SK-N-SH (cell line): ENCODE results near the gene CIP2A. TPM values are rescaled to one million over a fixed set of nuclear protein-coding genes. Genes with fewer than 3 reads are reported as not detected.

Source experiments
- CTCF ChIA-PET: fragments of 300-600, 350-600 bp; formaldehyde crosslinking; extraction: SDS; loops from one replicate; lab custom pipeline; 2021; lab: Yijun Ruan, JAX
- POLR2A ChIA-PET: fragments of 350-600 bp; sonication (Branson Sonifier 250); formaldehyde crosslinking; extraction: SDS; loops from one replicate; lab custom pipeline; 2020; ENCODE audit warnings: antibody characterized with exemption, inconsistent platforms; lab: Yijun Ruan, JAX
- DNase-seq: peaks from one replicate; pipeline ENCODE4 v3.0.0; 2012
- H2AFZ ChIP-seq: fragments of 200-600 bp; sonication (generic); 2 replicates; pipeline ENCODE4 v1.8.1; 2016; ENCODE audit warnings: antibody characterized with exemption, mild to moderate bottlenecking, low read depth
- H3F3A ChIP-seq: fragments of 200-600 bp; sonication (generic); replicated peaks from 2 replicates; pipeline ENCODE3; 2016; ENCODE audit warnings: antibody characterized with exemption, mild to moderate bottlenecking; ENCODE audit not compliant: insufficient read depth
- H3K27ac ChIP-seq, 2 experiments: fragments of 200-500 bp in 1 of 2; fragments of 200-600 bp in 1 of 2; sonication (Bioruptor generic) in 1 of 2; sonication (generic), shearing (Covaris generic) in 1 of 2; 2 replicates each; pipeline versions ENCODE4 v1.5.1 to v1.6.1; 2014 to 2016; ENCODE audit warnings: low read depth in 2 of 2, inconsistent platforms in 1 of 2, low read length in 1 of 2, mild to moderate bottlenecking in 1 of 2, mixed read lengths in 1 of 2
- H3K27me3 ChIP-seq: fragments of 200-600 bp; sonication (generic), shearing (Covaris generic); 2 replicates; pipeline ENCODE4 v1.6.1; 2016; ENCODE audit warnings: mixed run types; ENCODE audit not compliant: insufficient read depth
- H3K36me3 ChIP-seq, 2 experiments: fragments of 200-500 bp in 1 of 2; fragments of 200-600 bp in 1 of 2; sonication (Bioruptor generic) in 1 of 2; sonication (generic) in 1 of 2; replicated peaks in 1 of 2; 2 replicates each; pipeline versions ENCODE3 to v1.5.1; 2014 to 2016; ENCODE audit warnings: low read length in 1 of 2, mild to moderate bottlenecking in 1 of 2; ENCODE audit not compliant: insufficient read depth in 2 of 2, control insufficient read depth in 1 of 2
- H3K4me1 ChIP-seq, 2 experiments: fragments of 200-500 bp in 1 of 2; fragments of 200-600 bp in 1 of 2; sonication (Bioruptor generic) in 1 of 2; sonication (generic), shearing (Covaris generic) in 1 of 2; 2 replicates each; pipeline versions ENCODE4 v1.5.1 to v1.6.1; 2014 to 2016; ENCODE audit warnings: low read depth in 1 of 2, low read length in 1 of 2, mixed run types in 1 of 2; ENCODE audit not compliant: insufficient read depth in 2 of 2, control insufficient read depth in 1 of 2
- H3K4me2 ChIP-seq: fragments of 200-600 bp; sonication (generic), shearing (Covaris generic); 2 replicates; pipeline ENCODE4 v1.6.1; 2017; ENCODE audit warnings: mixed run types
- H3K4me3 ChIP-seq, 2 experiments: fragments of 200-500 bp in 1 of 2; fragments of 200-600 bp in 1 of 2; sonication (Bioruptor generic) in 1 of 2; sonication (generic), shearing (Covaris generic) in 1 of 2; 2 replicates each; pipeline versions ENCODE4 v1.5.1 to v1.8.1; 2014 to 2016; ENCODE audit warnings: low read depth in 2 of 2, inconsistent platforms in 1 of 2, low read length in 1 of 2, mild to moderate bottlenecking in 1 of 2, mixed read lengths in 1 of 2, moderate library complexity in 1 of 2
- H3K79me2 ChIP-seq: fragments of 200-600 bp; sonication (generic); 2 replicates; pipeline ENCODE4 v1.8.1; 2017; ENCODE audit warnings: mild to moderate bottlenecking; ENCODE audit not compliant: insufficient read depth
- H3K9ac ChIP-seq: fragments of 200-600 bp; sonication (generic); 2 replicates; pipeline ENCODE4 v1.6.1; 2017; ENCODE audit warnings: mixed run types
- H3K9me2 ChIP-seq: fragments of 200-600 bp; sonication (generic); 2 replicates; pipeline ENCODE4 v1.6.1; 2017; ENCODE audit warnings: mixed run types
- H3K9me3 ChIP-seq: fragments of 200-600 bp; sonication (generic); 2 replicates; pipeline ENCODE4 v1.6.1; 2017; ENCODE audit warnings: mixed run types, mild to moderate bottlenecking, moderate library complexity
- H4K20me1 ChIP-seq: fragments of 200-600 bp; sonication (generic); 2 replicates; pipeline ENCODE4 v1.6.1; 2017; ENCODE audit warnings: mild to moderate bottlenecking, mixed run types; ENCODE audit not compliant: insufficient read depth
- CHD2 ChIP-seq: fragments of 150-350 bp; IDR thresholded peaks from 2 replicates; pipeline ENCODE4 v1.6.1; 2018; ENCODE audit warnings: low read length; ENCODE audit not compliant: partially characterized antibody
- EP300 ChIP-seq, 2 experiments: IDR thresholded peaks; 2 replicates each; pipeline versions ENCODE4 v1.4.0 to v1.6.1; 2012; ENCODE audit warnings: borderline replicate concordance in 1 of 2, low read depth in 1 of 2, low read length in 1 of 2
- EZH2phosphoT487 ChIP-seq: fragments of 200-600 bp; sonication (generic); IDR thresholded peaks from 2 replicates; pipeline ENCODE4 v1.6.1; 2017; ENCODE audit warnings: low read depth, mixed run types, mild to moderate bottlenecking, antibody characterized with exemption, moderate library complexity, borderline replicate concordance
- FOXM1 ChIP-seq: IDR thresholded peaks from 2 replicates; pipeline ENCODE4 v1.4.0; 2012; ENCODE audit warnings: low read depth, mild to moderate bottlenecking
- GABPA ChIP-seq: IDR thresholded peaks from 2 replicates; pipeline ENCODE4 v1.4.0; 2012; ENCODE audit warnings: low read depth, mild to moderate bottlenecking
- JUND ChIP-seq: IDR thresholded peaks from 2 replicates; pipeline ENCODE4 v1.4.0; 2012
- RAD21 ChIP-seq: IDR thresholded peaks from 2 replicates; pipeline ENCODE4 v1.6.1; 2012; ENCODE audit warnings: mild to moderate bottlenecking, low read length
- RFX5 ChIP-seq: IDR thresholded peaks from 2 replicates; pipeline ENCODE4 v1.6.1; 2012; ENCODE audit warnings: mild to moderate bottlenecking, improper control_type of control experiment, low read length
- RXRA ChIP-seq: IDR thresholded peaks from 2 replicates; pipeline ENCODE4 v1.4.0; 2012; ENCODE audit warnings: low read depth, mild to moderate bottlenecking, borderline replicate concordance
- SIN3A ChIP-seq: IDR thresholded peaks from 2 replicates; pipeline ENCODE4 v1.6.1; 2012; ENCODE audit warnings: low read depth, mild to moderate bottlenecking, low read length, moderate library complexity, borderline replicate concordance
- TEAD4 ChIP-seq: IDR thresholded peaks from 2 replicates; pipeline ENCODE4 v1.4.0; 2012; ENCODE audit warnings: mild to moderate bottlenecking, borderline replicate concordance; ENCODE audit not compliant: insufficient read depth
- WGBS: methylation state at CpG from one replicate; pipeline ENCODE4 v1.1.6; 2017; ENCODE audit warnings: low lambda C conversion rate; 5-methylcytosine and 5-hydroxymethylcytosine counted together
- polyA plus RNA-seq, 3 experiments: library from polyadenylated mRNA; depleted of rRNA; stranded (reverse); fragments of >200 nt; gene quantifications; 2 replicates each; pipeline ENCODE4 v1.2.3, GENCODE V29; 2012
- TF ChIP-seq, protein P1 (sequence below): IDR thresholded peaks from 2 replicates; pipeline ENCODE4 v1.4.0; 2012; ENCODE audit warnings: low read depth, borderline replicate concordance
- TF ChIP-seq, protein P2 (sequence below): IDR thresholded peaks from 2 replicates; pipeline ENCODE4; 2012
- TF ChIP-seq, protein P3 (sequence below): fragments of 200-600 bp; sonication (generic); IDR thresholded peaks from 2 replicates; pipeline ENCODE4 v1.6.1; 2017; ENCODE audit warnings: antibody characterized with exemption, mild to moderate bottlenecking, moderate library complexity
- TF ChIP-seq, protein P4 (sequence below): fragments of 150-350 bp; IDR thresholded peaks from 2 replicates; pipeline ENCODE4 v1.6.1; 2016; ENCODE audit warnings: mild to moderate bottlenecking, low read depth, low read length
- TF ChIP-seq, protein P5 (sequence below): IDR thresholded peaks from 2 replicates; pipeline ENCODE4 v1.4.0; 2012; ENCODE audit warnings: low read depth, borderline replicate concordance
- TF ChIP-seq, protein P6 (sequence below): IDR thresholded peaks from 2 replicates; pipeline ENCODE4 v1.4.0; 2012; ENCODE audit warnings: low read depth

Gene CIP2A
- polyA plus RNA-seq, 1 of the 3 experiments (the other 2 are of a cell fraction): 7.1 TPM

DNA sequence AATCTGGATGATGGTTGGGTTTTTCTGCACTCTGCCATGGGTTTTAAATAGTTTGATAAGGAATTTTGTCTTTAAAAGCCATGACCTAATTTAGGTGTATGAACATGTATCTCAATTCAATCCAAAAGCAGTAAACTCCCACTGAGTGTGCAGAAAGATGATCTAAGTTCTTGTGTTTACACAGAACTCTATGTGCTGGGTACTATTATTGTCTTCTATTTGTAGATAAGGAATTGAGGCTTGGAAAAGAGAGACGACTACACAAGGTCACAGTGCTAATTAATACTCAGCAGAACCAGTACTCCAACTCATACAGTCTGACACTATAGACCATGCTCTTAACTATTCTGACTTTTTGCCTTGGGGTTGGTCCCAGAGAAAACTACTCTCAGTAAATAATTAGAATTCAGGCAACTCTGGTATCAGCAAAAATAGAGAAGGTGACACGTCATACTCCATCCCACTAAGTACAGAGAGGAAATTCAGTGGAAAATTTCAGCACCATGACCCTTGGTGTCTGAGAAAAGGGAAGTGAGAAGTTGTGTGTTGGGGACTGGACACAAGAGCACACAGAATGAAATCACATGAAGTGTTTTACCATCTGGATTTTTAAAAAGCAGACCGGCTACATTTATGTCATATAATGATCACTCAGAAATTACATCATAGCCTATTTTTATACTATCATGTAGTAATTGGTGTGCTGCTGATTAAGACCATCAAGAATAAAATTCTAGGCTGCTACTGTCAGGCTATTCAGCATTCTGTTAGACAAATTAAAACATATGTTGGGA lies 60.6 kb downstream of the CIP2A start:
- no peaks in the 10 kb centered on the region for H4K20me1 ChIP-seq
- ChIA-PET CTCF (no interaction called here), POLR2A (no interaction called here)
- H3K9me3 ChIP-seq: no peaks in the 10 kb centered on the region
- H3K4me2 ChIP-seq: no peak overlapping the region
- H3K79me2 ChIP-seq: no peaks in the 10 kb centered on the region
- no peak overlapping the region for H3K27ac ChIP-seq
- no peak for DNase-seq
- H3K27me3 ChIP-seq: no peaks in the 10 kb centered on the region
- no peaks in the 10 kb centered on the region for H3K9me2 ChIP-seq
- no peaks in the 10 kb centered on the region for H3K36me3 ChIP-seq
- H3K4me1 ChIP-seq: no peaks in the 10 kb centered on the region
- no peak overlapping the region for H2AFZ ChIP-seq
- H3F3A ChIP-seq: no peaks in the 10 kb centered on the region
- no peak overlapping the region for H3K9ac ChIP-seq
- WGBS: 61% methylated on average over 3 of the region's 3 CpGs
- TF ChIP-seq JUND: no peak
- no peak for TF ChIP-seq RFX5
- no peak for TF ChIP-seq RAD21
- no peak for TF ChIP-seq TEAD4
- TF ChIP-seq, protein P1, sequence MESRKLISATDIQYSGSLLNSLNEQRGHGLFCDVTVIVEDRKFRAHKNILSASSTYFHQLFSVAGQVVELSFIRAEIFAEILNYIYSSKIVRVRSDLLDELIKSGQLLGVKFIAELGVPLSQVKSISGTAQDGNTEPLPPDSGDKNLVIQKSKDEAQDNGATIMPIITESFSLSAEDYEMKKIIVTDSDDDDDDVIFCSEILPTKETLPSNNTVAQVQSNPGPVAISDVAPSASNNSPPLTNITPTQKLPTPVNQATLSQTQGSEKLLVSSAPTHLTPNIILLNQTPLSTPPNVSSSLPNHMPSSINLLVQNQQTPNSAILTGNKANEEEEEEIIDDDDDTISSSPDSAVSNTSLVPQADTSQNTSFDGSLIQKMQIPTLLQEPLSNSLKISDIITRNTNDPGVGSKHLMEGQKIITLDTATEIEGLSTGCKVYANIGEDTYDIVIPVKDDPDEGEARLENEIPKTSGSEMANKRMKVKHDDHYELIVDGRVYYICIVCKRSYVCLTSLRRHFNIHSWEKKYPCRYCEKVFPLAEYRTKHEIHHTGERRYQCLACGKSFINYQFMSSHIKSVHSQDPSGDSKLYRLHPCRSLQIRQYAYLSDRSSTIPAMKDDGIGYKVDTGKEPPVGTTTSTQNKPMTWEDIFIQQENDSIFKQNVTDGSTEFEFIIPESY: no peak
- TF ChIP-seq CHD2: no peak
- TF ChIP-seq, protein P2, sequence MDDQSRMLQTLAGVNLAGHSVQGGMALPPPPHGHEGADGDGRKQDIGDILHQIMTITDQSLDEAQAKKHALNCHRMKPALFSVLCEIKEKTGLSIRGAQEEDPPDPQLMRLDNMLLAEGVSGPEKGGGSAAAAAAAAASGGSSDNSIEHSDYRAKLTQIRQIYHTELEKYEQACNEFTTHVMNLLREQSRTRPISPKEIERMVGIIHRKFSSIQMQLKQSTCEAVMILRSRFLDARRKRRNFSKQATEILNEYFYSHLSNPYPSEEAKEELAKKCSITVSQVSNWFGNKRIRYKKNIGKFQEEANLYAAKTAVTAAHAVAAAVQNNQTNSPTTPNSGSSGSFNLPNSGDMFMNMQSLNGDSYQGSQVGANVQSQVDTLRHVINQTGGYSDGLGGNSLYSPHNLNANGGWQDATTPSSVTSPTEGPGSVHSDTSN: no peak
- no peak for TF ChIP-seq FOXM1
- TF ChIP-seq, protein P3, sequence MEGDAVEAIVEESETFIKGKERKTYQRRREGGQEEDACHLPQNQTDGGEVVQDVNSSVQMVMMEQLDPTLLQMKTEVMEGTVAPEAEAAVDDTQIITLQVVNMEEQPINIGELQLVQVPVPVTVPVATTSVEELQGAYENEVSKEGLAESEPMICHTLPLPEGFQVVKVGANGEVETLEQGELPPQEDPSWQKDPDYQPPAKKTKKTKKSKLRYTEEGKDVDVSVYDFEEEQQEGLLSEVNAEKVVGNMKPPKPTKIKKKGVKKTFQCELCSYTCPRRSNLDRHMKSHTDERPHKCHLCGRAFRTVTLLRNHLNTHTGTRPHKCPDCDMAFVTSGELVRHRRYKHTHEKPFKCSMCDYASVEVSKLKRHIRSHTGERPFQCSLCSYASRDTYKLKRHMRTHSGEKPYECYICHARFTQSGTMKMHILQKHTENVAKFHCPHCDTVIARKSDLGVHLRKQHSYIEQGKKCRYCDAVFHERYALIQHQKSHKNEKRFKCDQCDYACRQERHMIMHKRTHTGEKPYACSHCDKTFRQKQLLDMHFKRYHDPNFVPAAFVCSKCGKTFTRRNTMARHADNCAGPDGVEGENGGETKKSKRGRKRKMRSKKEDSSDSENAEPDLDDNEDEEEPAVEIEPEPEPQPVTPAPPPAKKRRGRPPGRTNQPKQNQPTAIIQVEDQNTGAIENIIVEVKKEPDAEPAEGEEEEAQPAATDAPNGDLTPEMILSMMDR: no peak
- TF ChIP-seq, protein P4, sequence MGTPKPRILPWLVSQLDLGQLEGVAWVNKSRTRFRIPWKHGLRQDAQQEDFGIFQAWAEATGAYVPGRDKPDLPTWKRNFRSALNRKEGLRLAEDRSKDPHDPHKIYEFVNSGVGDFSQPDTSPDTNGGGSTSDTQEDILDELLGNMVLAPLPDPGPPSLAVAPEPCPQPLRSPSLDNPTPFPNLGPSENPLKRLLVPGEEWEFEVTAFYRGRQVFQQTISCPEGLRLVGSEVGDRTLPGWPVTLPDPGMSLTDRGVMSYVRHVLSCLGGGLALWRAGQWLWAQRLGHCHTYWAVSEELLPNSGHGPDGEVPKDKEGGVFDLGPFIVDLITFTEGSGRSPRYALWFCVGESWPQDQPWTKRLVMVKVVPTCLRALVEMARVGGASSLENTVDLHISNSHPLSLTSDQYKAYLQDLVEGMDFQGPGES: no peak
- no peak for TF ChIP-seq SIN3A
- no peak for TF ChIP-seq EZH2phosphoT487
- TF ChIP-seq, protein P5, sequence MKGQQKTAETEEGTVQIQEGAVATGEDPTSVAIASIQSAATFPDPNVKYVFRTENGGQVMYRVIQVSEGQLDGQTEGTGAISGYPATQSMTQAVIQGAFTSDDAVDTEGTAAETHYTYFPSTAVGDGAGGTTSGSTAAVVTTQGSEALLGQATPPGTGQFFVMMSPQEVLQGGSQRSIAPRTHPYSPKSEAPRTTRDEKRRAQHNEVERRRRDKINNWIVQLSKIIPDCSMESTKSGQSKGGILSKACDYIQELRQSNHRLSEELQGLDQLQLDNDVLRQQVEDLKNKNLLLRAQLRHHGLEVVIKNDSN: no peak
- no peak for TF ChIP-seq RXRA
- TF ChIP-seq, protein P6, sequence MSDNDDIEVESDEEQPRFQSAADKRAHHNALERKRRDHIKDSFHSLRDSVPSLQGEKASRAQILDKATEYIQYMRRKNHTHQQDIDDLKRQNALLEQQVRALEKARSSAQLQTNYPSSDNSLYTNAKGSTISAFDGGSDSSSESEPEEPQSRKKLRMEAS: no peak
- no peak for TF ChIP-seq EP300 (IDR thresholded peaks at IDR 0.05; ENCODE audit: borderline replicate concordance in 1 of 2, low read depth in 1 of 2, low read length in 1 of 2)
- no peak for TF ChIP-seq GABPA
- no peak overlapping the region for H3K4me3 ChIP-seq
